ENCODE data around the gene DACH2.

Gene DACH2

GRCh38 chrX:86322913-86323312 lies 174.7 kb downstream of the DACH2 start:
- no peaks in the 10 kb centered on the region for H3K36me3 ChIP-seq (ENCODE audit: control insufficient read depth, insufficient read depth, low read length)
- H3K4me1 ChIP-seq (ENCODE audit: control insufficient read depth, insufficient read depth, low read length), result no peaks in the 10 kb centered on the region
- no peak overlapping the region for H3K9ac ChIP-seq (ENCODE audit: low read depth, low read length)
- no peaks in the 10 kb centered on the region for H3K27me3 ChIP-seq (ENCODE audit: control insufficient read depth, insufficient read depth, low read length)
- peaks cover 17% of the 10 kb centered on the region for H3K9me3 ChIP-seq (ENCODE audit: control insufficient read depth, insufficient read depth, low read length)
- no peak overlapping the region for H3K4me3 ChIP-seq (ENCODE audit: low read depth, low read length)

GRCh38 chrX:86329174-86329573 lies 180.9 kb downstream of the DACH2 start:
- H3K9me3 ChIP-seq (ENCODE audit: control insufficient read depth, insufficient read depth, low read length), result no peaks in the 10 kb centered on the region
- no peaks in the 10 kb centered on the region for H3K27me3 ChIP-seq (ENCODE audit: control insufficient read depth, insufficient read depth, low read length)
- no peak overlapping the region for H3K4me3 ChIP-seq (ENCODE audit: low read depth, low read length)
- H3K36me3 ChIP-seq (ENCODE audit: control insufficient read depth, insufficient read depth, low read length), result no peaks in the 10 kb centered on the region
- no peak overlapping the region for H3K9ac ChIP-seq (ENCODE audit: low read depth, low read length)
- peaks cover 2% of the 10 kb centered on the region for H3K4me1 ChIP-seq (ENCODE audit: control insufficient read depth, insufficient read depth, low read length)

GRCh38 chrX:86348669-86349068 lies 200.4 kb downstream of the DACH2 start:
- Histone ChIP-seq H3K9me3 (ENCODE audit: control insufficient read depth, insufficient read depth, low read length) (no peaks in the 10 kb centered on the region), H3K27me3 (ENCODE audit: control insufficient read depth, insufficient read depth, low read length) (no peaks in the 10 kb centered on the region), H3K4me1 (ENCODE audit: control insufficient read depth, insufficient read depth, low read length) (no peaks in the 10 kb centered on the region), H3K4me3 (ENCODE audit: low read depth, low read length) (no peak overlapping the region), H3K36me3 (ENCODE audit: control insufficient read depth, insufficient read depth, low read length) (no peaks in the 10 kb centered on the region), H3K9ac (ENCODE audit: low read depth, low read length) (no peak overlapping the region)

DNA sequence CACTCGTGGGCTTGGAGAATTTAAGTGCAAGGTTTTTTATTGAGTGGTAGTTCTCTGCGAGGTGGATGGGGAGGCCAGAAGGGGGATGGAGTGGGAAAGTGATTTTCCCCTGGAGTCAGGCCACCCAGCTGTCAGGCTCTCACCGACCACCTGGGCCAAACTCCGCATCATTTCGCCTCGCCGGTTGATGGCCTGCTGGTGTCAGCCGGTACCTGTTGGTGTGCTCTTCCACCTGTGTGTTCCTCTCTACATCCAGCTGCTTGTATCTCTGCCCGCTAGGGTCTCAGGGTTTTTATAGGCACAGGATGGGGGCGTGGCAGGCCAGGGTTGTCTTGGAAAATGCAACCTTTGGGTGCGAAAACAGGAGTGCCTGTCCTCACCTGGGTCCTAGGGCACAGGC lies 200.9 kb downstream of the DACH2 start:
- Histone ChIP-seq H3K36me3 (ENCODE audit: control insufficient read depth, insufficient read depth, low read length) (no peaks in the 10 kb centered on the region), H3K9me3 (ENCODE audit: control insufficient read depth, insufficient read depth, low read length) (no peaks in the 10 kb centered on the region), H3K27me3 (ENCODE audit: control insufficient read depth, insufficient read depth, low read length) (no peaks in the 10 kb centered on the region), H3K4me1 (ENCODE audit: control insufficient read depth, insufficient read depth, low read length) (no peaks in the 10 kb centered on the region), H3K4me3 (ENCODE audit: low read depth, low read length) (no peak overlapping the region), H3K9ac (ENCODE audit: low read depth, low read length) (no peak overlapping the region)

DNA sequence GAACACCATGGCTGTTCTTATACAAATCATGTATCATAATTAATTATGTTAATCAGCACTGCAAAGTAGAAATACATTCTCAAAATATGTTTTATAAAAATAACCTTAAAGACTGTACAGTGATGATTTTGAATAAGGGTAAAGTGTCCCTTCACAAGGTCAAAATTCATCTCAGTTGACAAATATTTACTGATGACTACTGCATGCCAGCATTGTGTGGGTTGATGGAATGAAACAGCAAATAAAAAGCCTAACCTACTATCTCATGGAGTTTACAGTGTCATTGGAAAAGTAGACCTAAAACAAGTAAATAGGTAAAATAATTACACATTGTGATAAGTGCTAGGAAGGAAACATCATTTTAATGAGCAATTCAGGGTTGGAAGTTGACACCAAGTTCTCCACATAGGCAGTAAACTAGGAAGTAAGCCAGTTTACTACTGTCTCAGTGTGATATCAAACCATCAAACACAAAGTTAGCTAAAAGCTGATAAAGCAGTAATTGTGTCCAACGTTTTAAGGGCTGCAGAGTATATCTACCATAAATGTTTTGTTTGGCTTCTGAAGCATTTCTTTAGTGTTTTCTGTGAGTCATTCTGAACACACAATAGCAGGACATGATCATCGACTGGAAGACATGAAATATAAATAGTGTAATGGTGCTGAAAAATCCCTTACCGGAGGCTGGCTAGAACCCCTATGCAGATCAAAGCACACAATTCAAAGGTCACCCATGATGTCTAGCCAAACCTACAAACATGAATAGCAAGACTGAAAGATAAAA lies 221.8 kb downstream of the DACH2 start:
- H3K4me1 ChIP-seq (ENCODE audit: control insufficient read depth, insufficient read depth, low read length), result no peaks in the 10 kb centered on the region
- H3K4me3 ChIP-seq (ENCODE audit: low read depth, low read length), result no peak overlapping the region
- H3K36me3 ChIP-seq (ENCODE audit: control insufficient read depth, insufficient read depth, low read length), result no peaks in the 10 kb centered on the region
- H3K9me3 ChIP-seq (ENCODE audit: control insufficient read depth, insufficient read depth, low read length), result no peaks in the 10 kb centered on the region
- no peaks in the 10 kb centered on the region for H3K27me3 ChIP-seq (ENCODE audit: control insufficient read depth, insufficient read depth, low read length)
- H3K9ac ChIP-seq (ENCODE audit: low read depth, low read length), result no peak overlapping the region

DNA sequence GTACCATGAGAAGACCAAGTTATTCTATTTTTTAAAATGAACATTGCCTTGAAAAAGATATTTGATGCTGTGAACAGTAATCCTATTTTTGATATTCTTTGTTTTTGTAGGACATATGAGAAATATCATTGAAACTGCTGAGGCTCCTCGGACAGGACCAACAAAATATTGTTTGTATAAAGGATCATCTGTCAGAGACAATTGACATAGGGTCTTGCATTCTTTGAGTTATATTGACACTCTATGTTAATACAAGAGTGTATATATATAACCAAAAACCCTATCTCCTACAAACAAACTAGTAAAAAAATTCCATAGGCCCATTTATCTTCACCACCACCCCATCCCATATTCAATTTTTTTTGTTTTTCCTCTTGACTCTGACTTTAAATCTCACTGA lies 222.7 kb downstream of the DACH2 start:
- Histone ChIP-seq H3K4me1 (ENCODE audit: control insufficient read depth, insufficient read depth, low read length) (no peaks in the 10 kb centered on the region), H3K9me3 (ENCODE audit: control insufficient read depth, insufficient read depth, low read length) (no peaks in the 10 kb centered on the region), H3K4me3 (ENCODE audit: low read depth, low read length) (no peak overlapping the region), H3K36me3 (ENCODE audit: control insufficient read depth, insufficient read depth, low read length) (no peaks in the 10 kb centered on the region), H3K27me3 (ENCODE audit: control insufficient read depth, insufficient read depth, low read length) (no peaks in the 10 kb centered on the region), H3K9ac (ENCODE audit: low read depth, low read length) (no peak overlapping the region)

- Histone ChIP-seq H3K4me3 (ENCODE audit: low read depth, low read length) (no peak overlapping the region), H3K27me3 (ENCODE audit: control insufficient read depth, insufficient read depth, low read length) (no peaks in the 10 kb centered on the region), H3K9me3 (ENCODE audit: control insufficient read depth, insufficient read depth, low read length) (no peaks in the 10 kb centered on the region)
Measured at GRCh38 chrX:86379209-86379608, 231.0 kb downstream of the DACH2 start.

DNA sequence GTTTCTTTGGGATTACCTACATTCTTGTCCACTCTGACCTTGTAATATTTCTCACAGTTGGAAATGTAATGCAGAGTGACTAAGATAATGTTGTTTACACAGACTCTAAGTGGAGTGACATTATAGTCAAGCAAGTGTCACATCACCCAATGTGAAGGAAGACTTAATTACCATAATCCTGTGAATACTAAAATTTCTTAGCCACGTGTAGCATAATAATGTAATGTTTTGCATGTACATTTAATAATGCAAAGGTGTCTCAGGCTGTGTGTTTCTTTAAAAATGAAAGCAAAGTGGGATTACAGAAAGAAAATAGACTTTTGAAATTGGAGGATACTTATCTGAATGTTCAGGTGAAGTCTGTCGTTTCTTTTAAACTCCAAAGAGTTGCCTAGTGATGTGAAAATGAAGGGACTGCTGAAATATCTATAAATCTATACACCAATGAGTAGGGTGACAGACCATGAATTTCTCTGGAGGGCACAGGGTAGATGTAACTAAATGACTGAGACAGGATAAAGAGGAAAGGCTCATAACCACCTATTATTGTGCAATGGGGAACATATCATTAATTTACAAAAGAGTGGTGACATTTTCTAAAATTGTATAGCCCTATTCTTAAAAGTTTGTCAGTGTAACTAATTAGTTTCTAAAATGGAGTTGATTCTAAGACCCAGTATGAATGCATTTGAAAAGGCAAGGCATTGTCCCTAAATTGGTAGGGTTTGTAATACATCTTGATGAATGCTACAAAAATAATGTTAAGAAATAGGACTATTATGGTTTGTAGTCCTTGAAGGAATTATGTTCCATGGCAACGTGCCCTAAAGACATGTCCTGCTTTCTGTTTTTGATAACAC lies 235.7 kb downstream of the DACH2 start:
- Histone ChIP-seq H3K27me3 (ENCODE audit: control insufficient read depth, insufficient read depth, low read length) (no peaks in the 10 kb centered on the region), H3K9me3 (ENCODE audit: control insufficient read depth, insufficient read depth, low read length) (no peaks in the 10 kb centered on the region), H3K9ac (ENCODE audit: low read depth, low read length) (no peak overlapping the region), H3K4me3 (ENCODE audit: low read depth, low read length) (no peak overlapping the region), H3K36me3 (ENCODE audit: control insufficient read depth, insufficient read depth, low read length) (no peaks in the 10 kb centered on the region), H3K4me1 (ENCODE audit: control insufficient read depth, insufficient read depth, low read length) (no peaks in the 10 kb centered on the region)

More at GRCh38 chrX:86379209-86379608, 231.0 kb downstream of the DACH2 start:
- Histone ChIP-seq H3K36me3 (ENCODE audit: control insufficient read depth, insufficient read depth, low read length) (no peaks in the 10 kb centered on the region), H3K9ac (ENCODE audit: low read depth, low read length) (no peak overlapping the region), H3K4me1 (ENCODE audit: control insufficient read depth, insufficient read depth, low read length) (no peaks in the 10 kb centered on the region)

GRCh38 chrX:86407371-86407770 lies 259.1 kb downstream of the DACH2 start:
- H3K27me3 ChIP-seq (ENCODE audit: control insufficient read depth, insufficient read depth, low read length), result no peaks in the 10 kb centered on the region
- no peak overlapping the region for H3K9ac ChIP-seq (ENCODE audit: low read depth, low read length)
- no peaks in the 10 kb centered on the region for H3K4me1 ChIP-seq (ENCODE audit: control insufficient read depth, insufficient read depth, low read length)
- H3K36me3 ChIP-seq (ENCODE audit: control insufficient read depth, insufficient read depth, low read length), result no peaks in the 10 kb centered on the region
- H3K9me3 ChIP-seq (ENCODE audit: control insufficient read depth, insufficient read depth, low read length), result peaks cover 5% of the 10 kb centered on the region
- H3K4me3 ChIP-seq (ENCODE audit: low read depth, low read length), result no peak overlapping the region

- H3K36me3 ChIP-seq (ENCODE audit: control insufficient read depth, insufficient read depth, low read length), result no peaks in the 10 kb centered on the region
- H3K9ac ChIP-seq (ENCODE audit: low read depth, low read length), result no peak overlapping the region
- H3K9me3 ChIP-seq (ENCODE audit: control insufficient read depth, insufficient read depth, low read length), result no peaks in the 10 kb centered on the region
- H3K4me3 ChIP-seq (ENCODE audit: low read depth, low read length), result no peak overlapping the region
- H3K27me3 ChIP-seq (ENCODE audit: control insufficient read depth, insufficient read depth, low read length), result no peaks in the 10 kb centered on the region
- no peaks in the 10 kb centered on the region for H3K4me1 ChIP-seq (ENCODE audit: control insufficient read depth, insufficient read depth, low read length)
Measured at GRCh38 chrX:86421771-86422170, 273.5 kb downstream of the DACH2 start.

DNA sequence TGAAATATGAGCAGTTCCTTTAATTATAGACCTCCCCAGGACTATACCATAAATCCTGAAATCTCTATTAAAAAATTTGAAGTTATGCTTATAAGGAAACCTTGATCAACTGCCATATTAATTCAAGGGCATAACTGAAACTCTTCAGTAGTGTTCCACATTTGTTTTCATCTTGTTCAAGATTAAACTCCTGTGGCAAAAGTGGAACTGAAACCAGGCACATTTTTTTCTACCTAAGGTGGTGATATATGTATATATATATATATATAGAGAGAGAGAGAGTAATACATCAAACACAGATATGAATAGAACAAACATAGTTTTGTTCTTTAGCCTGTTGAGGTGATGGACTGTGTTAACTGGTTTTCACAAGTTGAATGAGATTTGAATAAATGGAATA lies 287.9 kb downstream of the DACH2 start:
- no peaks in the 10 kb centered on the region for H3K36me3 ChIP-seq (ENCODE audit: control insufficient read depth, insufficient read depth, low read length)
- H3K4me3 ChIP-seq (ENCODE audit: low read depth, low read length), result no peak overlapping the region
- no peaks in the 10 kb centered on the region for H3K9me3 ChIP-seq (ENCODE audit: control insufficient read depth, insufficient read depth, low read length)
- H3K9ac ChIP-seq (ENCODE audit: low read depth, low read length), result no peak overlapping the region
- H3K27me3 ChIP-seq (ENCODE audit: control insufficient read depth, insufficient read depth, low read length), result no peaks in the 10 kb centered on the region
- no peaks in the 10 kb centered on the region for H3K4me1 ChIP-seq (ENCODE audit: control insufficient read depth, insufficient read depth, low read length)

- no peaks in the 10 kb centered on the region for H3K4me1 ChIP-seq (ENCODE audit: control insufficient read depth, insufficient read depth, low read length)
Measured at GRCh38 chrX:86455495-86455894, 307.2 kb downstream of the DACH2 start.

More at GRCh38 chrX:86455495-86455894, 307.2 kb downstream of the DACH2 start:
- no peaks in the 10 kb centered on the region for H3K36me3 ChIP-seq (ENCODE audit: control insufficient read depth, insufficient read depth, low read length)
- no peak overlapping the region for H3K9ac ChIP-seq (ENCODE audit: low read depth, low read length)
- H3K4me3 ChIP-seq (ENCODE audit: low read depth, low read length), result no peak overlapping the region
- H3K27me3 ChIP-seq (ENCODE audit: control insufficient read depth, insufficient read depth, low read length), result no peaks in the 10 kb centered on the region
- no peaks in the 10 kb centered on the region for H3K9me3 ChIP-seq (ENCODE audit: control insufficient read depth, insufficient read depth, low read length)
